Fibroblast of lung (primary cell): Measurements from ENCODE around the gene PADI6. TPM values are rescaled to one million over a fixed set of nuclear protein-coding genes. Genes with fewer than 3 reads are reported as not detected.
"Not testable (repeated sequence)": the region's sequence is repeated elsewhere in the genome, so short reads cannot be mapped to it uniquely, and the experiment has no call there.

Experiments used
- DNase-seq, 2 donors: peaks; one replicate each; pipeline versions ENCODE4 v3.0.0 to v3.0.0-alpha.2; 2010; ENCODE audit warnings: low read depth in 2 of 2
- H2AFZ ChIP-seq: 2 replicates; pipeline ENCODE4 v1.5.1; 2012; ENCODE audit warnings: low read length, control low read depth, inconsistent platforms
- H3K27ac ChIP-seq: 2 replicates; pipeline ENCODE4 v1.5.1; 2011; ENCODE audit warnings: low read length, control low read depth; ENCODE audit not compliant: insufficient read depth
- H3K27me3 ChIP-seq: 2 replicates; pipeline ENCODE4 v1.5.1; 2011; ENCODE audit warnings: mild to moderate bottlenecking, low read length; ENCODE audit not compliant: control insufficient read depth, insufficient read depth
- H3K36me3 ChIP-seq: 2 replicates; pipeline ENCODE4 v1.5.1; 2011; ENCODE audit warnings: low read length; ENCODE audit not compliant: control insufficient read depth, insufficient read depth
- H3K4me1 ChIP-seq: 2 replicates; pipeline ENCODE4 v1.5.1; 2011; ENCODE audit warnings: low read length; ENCODE audit not compliant: control insufficient read depth, insufficient read depth; ENCODE audit errors: extremely low read depth
- H3K4me2 ChIP-seq: 2 replicates; pipeline ENCODE4 v1.5.1; 2011; ENCODE audit warnings: low read length, control low read depth; ENCODE audit not compliant: insufficient read depth; ENCODE audit errors: extremely low read depth
- H3K4me3 ChIP-seq, 4 experiments: fragments of 200-600 bp in 1 of 4; sonication (generic) in 1 of 4; replicated peaks in 1 of 4; 2 replicates each; pipeline ENCODE4 v1.5.1; 2011 to 2016; ENCODE audit warnings: low read length in 4 of 4, low read depth in 3 of 4, mild to moderate bottlenecking in 3 of 4, control low read depth in 2 of 4, inconsistent platforms in 1 of 4, mixed read lengths in 1 of 4; ENCODE audit not compliant: insufficient read depth in 1 of 4; ENCODE audit errors: control extremely low read depth in 1 of 4
- H3K79me2 ChIP-seq: 2 replicates; pipeline ENCODE4 v1.5.1; 2012; ENCODE audit warnings: mild to moderate bottlenecking, low read length, inconsistent platforms; ENCODE audit not compliant: control insufficient read depth, insufficient read depth
- H3K9ac ChIP-seq: 2 replicates; pipeline ENCODE4 v1.5.1; 2011; ENCODE audit warnings: mild to moderate bottlenecking, low read length, control low read depth; ENCODE audit not compliant: insufficient read depth
- H3K9me3 ChIP-seq: 2 replicates; pipeline ENCODE4 v1.5.1; 2012; ENCODE audit warnings: low read depth, low read length; ENCODE audit not compliant: control insufficient read depth, insufficient read depth
- H4K20me1 ChIP-seq: 2 replicates; pipeline ENCODE4 v1.5.1; 2011; ENCODE audit warnings: low read length; ENCODE audit not compliant: control insufficient read depth, insufficient read depth; ENCODE audit errors: extremely low read depth
- CTCF ChIP-seq, 2 donors: IDR thresholded peaks in 1 of 2; conservative IDR thresholded peaks in 1 of 2; 1 replicate in 1 of 2; 2 replicates in 1 of 2; pipeline ENCODE4 v1.5.1; 2011 to 2012; ENCODE audit warnings: low read length in 2 of 2, control low read depth in 1 of 2, inconsistent platforms in 1 of 2, low read depth in 1 of 2, mild to moderate bottlenecking in 1 of 2
- EZH2 ChIP-seq: IDR thresholded peaks from 2 replicates; pipeline ENCODE4 v1.5.1; 2012; ENCODE audit warnings: low read length, control low read depth, mild to moderate bottlenecking; ENCODE audit errors: missing control alignments
- polyA plus RNA-seq, 2 donors: library from polyadenylated mRNA; depleted of rRNA in 1 of 2; stranded (reverse) in 1 of 2; unstranded in 1 of 2; fragments of >200 nt; gene quantifications; 2 replicates each; pipeline ENCODE4 v1.2.1, GENCODE V29; 2011 to 2012; ENCODE audit warnings: missing spikeins in 1 of 2
- total RNA-seq: library from RNA; depleted of rRNA; stranded (reverse); fragments of >200 nt; gene quantifications from 2 replicates; pipeline ENCODE4 v1.2.1, GENCODE V29; 2014

Gene PADI6
- total and polyA plus RNA-seq, 2 donors (not counting 1 experiment from before 2014, with no cell fraction given): not detected

GRCh38 chr1:17342014-17342441 is 30.0 kb upstream of the PADI6 start:
- Histone ChIP-seq H3K36me3 (no peaks in the 10 kb centered on the region), H3K27me3 (no peaks in the 10 kb centered on the region), H3K4me2 (no peak overlapping the region), H3K79me2 (no peaks in the 10 kb centered on the region), H4K20me1 (no peaks in the 10 kb centered on the region), H3K4me3 (no peak overlapping the region), H3K9ac (no peak overlapping the region), H2AFZ (no peak overlapping the region), H3K27ac (no peak overlapping the region), H3K9me3 (no peaks in the 10 kb centered on the region), H3K4me1 (no peaks in the 10 kb centered on the region)
- TF ChIP-seq CTCF (conservative IDR thresholded peaks at IDR 0.05 in 1 of 2, IDR thresholded peaks at IDR 0.05 in 1 of 2; ENCODE audit: low read depth in 1 of 2, low read length in 2 of 2): no peak
- TF ChIP-seq EZH2: no peak
- DNase-seq: no peak

GRCh38 chr1:17345506-17345905 is 26.5 kb upstream of the PADI6 start:
- H3K27me3 ChIP-seq, H3K9me3 ChIP-seq, H3K9ac ChIP-seq, DNase-seq, H3K27ac ChIP-seq, H3K4me3 ChIP-seq, H2AFZ ChIP-seq, H3K36me3 ChIP-seq, H3K4me1 ChIP-seq, H4K20me1 ChIP-seq, H3K79me2 ChIP-seq, H3K4me2 ChIP-seq: not testable (repeated sequence)

- H3K4me2 ChIP-seq: no peak overlapping the region
- no peak overlapping the region for H2AFZ ChIP-seq
- H3K27ac ChIP-seq: no peak overlapping the region
- H3K9ac ChIP-seq: no peak overlapping the region
- no peaks in the 10 kb centered on the region for H3K36me3 ChIP-seq
- no peaks in the 10 kb centered on the region for H3K9me3 ChIP-seq
- no peaks in the 10 kb centered on the region for H3K27me3 ChIP-seq
- TF ChIP-seq CTCF (conservative IDR thresholded peaks at IDR 0.05 in 1 of 2, IDR thresholded peaks at IDR 0.05 in 1 of 2; ENCODE audit: low read depth in 1 of 2, low read length in 2 of 2) (no peak), EZH2 (no peak)
- DNase-seq: no peak
- H3K4me1 ChIP-seq: no peaks in the 10 kb centered on the region
- H4K20me1 ChIP-seq: no peaks in the 10 kb centered on the region
- no peaks in the 10 kb centered on the region for H3K79me2 ChIP-seq
- H3K4me3 ChIP-seq: no peak overlapping the region
Measured at GRCh38 chr1:17346046-17346789, 25.8 kb upstream of the PADI6 start.
